GM12864 (cell line): ENCODE data around the gene HECW1.

ENCODE experiments used
- DNase-seq: peaks from one replicate; pipeline ENCODE4 v3.0.0-alpha.2; 2011; ENCODE audit warnings: low read depth
- H3K4me3 ChIP-seq: 2 replicates; pipeline ENCODE4 v1.5.1; 2011; ENCODE audit warnings: mild to moderate bottlenecking, low read depth, low read length, control low read depth
- CTCF ChIP-seq: IDR thresholded peaks from 2 replicates; pipeline ENCODE4 v1.5.1; 2011; ENCODE audit warnings: low read depth, mild to moderate bottlenecking, moderate library complexity, low read length, control low read depth, inconsistent platforms; ENCODE audit errors: missing control alignments

Gene HECW1

GRCh38 chr7:43300121-43300520, 187.7 kb downstream of the HECW1 start:
- no peak for DNase-seq
- no peak overlapping the region for H3K4me3 ChIP-seq
- TF ChIP-seq CTCF = no peak

- no peak for TF ChIP-seq CTCF
- DNase-seq = no peak
- no peak overlapping the region for H3K4me3 ChIP-seq
These were observed 189.8 kb downstream of the HECW1 start for GRCh38 chr7:43302211-43302711.

GRCh38 chr7:43302773-43303460, 190.5 kb downstream of the HECW1 start:
- no peak overlapping the region for H3K4me3 ChIP-seq
- no peak for DNase-seq
- TF ChIP-seq CTCF = no peak

GRCh38 chr7:43303740-43304241, 191.3 kb downstream of the HECW1 start:
- no peak for TF ChIP-seq CTCF
- no peak overlapping the region for H3K4me3 ChIP-seq
- no peak for DNase-seq

GRCh38 chr7:43306404-43306803, 194.0 kb downstream of the HECW1 start:
- no peak for TF ChIP-seq CTCF
- no peak for DNase-seq
- H3K4me3 ChIP-seq = no peak overlapping the region

GRCh38 chr7:43307522-43307921, 195.1 kb downstream of the HECW1 start:
- DNase-seq = no peak
- no peak overlapping the region for H3K4me3 ChIP-seq
- TF ChIP-seq CTCF = no peak

GRCh38 chr7:43308913-43309705, 196.7 kb downstream of the HECW1 start:
- no peak overlapping the region for H3K4me3 ChIP-seq
- no peak for TF ChIP-seq CTCF
- DNase-seq = no peak
